CD14-positive monocyte (primary cell): ENCODE measurements around the gene PIK3CD. TPM values are rescaled to one million over a fixed set of nuclear protein-coding genes. Genes with fewer than 3 reads are reported as not detected.

ENCODE experiments used
- DNase-seq, 3 donors: peaks; one replicate each; pipeline ENCODE4 v3.0.0-alpha.2; 2011 to 2022
- H2AFZ ChIP-seq: 2 replicates; pipeline ENCODE4 v1.6.0; 2012; ENCODE audit warnings: mild to moderate bottlenecking, low read depth, low read length, inconsistent platforms; ENCODE audit not compliant: insufficient read depth, poor library complexity, severe bottlenecking
- H3K27ac ChIP-seq, 2 donors: 1 replicate in 1 of 2; 2 replicates in 1 of 2; pipeline ENCODE4 v1.5.1; 2012 to 2013; ENCODE audit warnings: low read length in 2 of 2, control low read depth in 1 of 2, inconsistent platforms in 1 of 2, low read depth in 1 of 2, mild to moderate bottlenecking in 1 of 2
- H3K27me3 ChIP-seq, 2 donors: one replicate each; pipeline versions ENCODE4 v1.6.0 to v1.6.1; 2011 to 2013; ENCODE audit warnings: low read length in 2 of 2; ENCODE audit not compliant: control insufficient read depth in 2 of 2, insufficient read depth in 2 of 2
- H3K36me3 ChIP-seq, 2 donors: replicated peaks in 1 of 2; 1 replicate in 1 of 2; 2 replicates in 1 of 2; pipeline versions ENCODE4 v1.5.1 to v1.6.1; 2012 to 2013; ENCODE audit warnings: low read length in 2 of 2, control low read depth in 1 of 2, inconsistent platforms in 1 of 2, mild to moderate bottlenecking in 1 of 2; ENCODE audit not compliant: insufficient read depth in 2 of 2, control insufficient read depth in 1 of 2
- H3K4me1 ChIP-seq, 2 donors: 1 replicate in 1 of 2; 2 replicates in 1 of 2; pipeline versions ENCODE4 v1.5.1 to v1.6.1; 2012 to 2013; ENCODE audit warnings: low read length in 2 of 2, control low read depth in 1 of 2, inconsistent platforms in 1 of 2, mild to moderate bottlenecking in 1 of 2, moderate library complexity in 1 of 2; ENCODE audit not compliant: insufficient read depth in 2 of 2, control insufficient read depth in 1 of 2
- H3K4me2 ChIP-seq: replicated peaks from 2 replicates; pipeline ENCODE3; 2012; ENCODE audit warnings: low read length, moderate library complexity, mild to moderate bottlenecking; ENCODE audit not compliant: poor library complexity, severe bottlenecking; ENCODE audit errors: extremely low read depth
- H3K4me3 ChIP-seq, 3 experiments: fragments of 200-600 bp in 1 of 3; sonication (generic) in 1 of 3; replicated peaks in 1 of 3; 1 replicate in 2 of 3; 2 replicates in 1 of 3; pipeline ENCODE4 v1.5.1; 2011 to 2013; ENCODE audit warnings: low read length in 3 of 3, mild to moderate bottlenecking in 3 of 3, control low read depth in 2 of 3, low read depth in 2 of 3, inconsistent platforms in 1 of 3, moderate library complexity in 1 of 3
- H3K79me2 ChIP-seq: 2 replicates; pipeline ENCODE4 v1.6.0; 2012; ENCODE audit warnings: mild to moderate bottlenecking, control low read depth, inconsistent platforms, low read length, moderate library complexity; ENCODE audit not compliant: insufficient read depth
- H3K9ac ChIP-seq: 2 replicates; pipeline ENCODE4 v1.6.0; 2017; ENCODE audit warnings: low read length, mild to moderate bottlenecking; ENCODE audit not compliant: insufficient read depth, poor library complexity, severe bottlenecking
- H3K9me3 ChIP-seq, 2 donors: replicated peaks in 1 of 2; 1 replicate in 1 of 2; 2 replicates in 1 of 2; pipeline versions ENCODE4 v1.5.1 to v1.6.1; 2012 to 2013; ENCODE audit warnings: low read length in 2 of 2, control low read depth in 1 of 2; ENCODE audit not compliant: control insufficient read depth in 1 of 2, insufficient read depth in 1 of 2
- H4K20me1 ChIP-seq: 2 replicates; pipeline ENCODE4 v1.6.0; 2012; ENCODE audit warnings: mild to moderate bottlenecking, low read length, control low read depth, moderate library complexity; ENCODE audit not compliant: insufficient read depth
- H3K27ac Mint-ChIP-seq, 7 donors: one replicate each; pipeline ENCODE4 v1.8.0; 2020; ENCODE audit warnings: mild to moderate bottlenecking in 7 of 7, mixed read lengths in 7 of 7, moderate library complexity in 6 of 7, inconsistent platforms in 2 of 7
- H3K27me3 Mint-ChIP-seq, 3 donors: one replicate each; pipeline ENCODE4 v1.8.0; 2021 to 2022; ENCODE audit warnings: low read depth in 3 of 3, mild to moderate bottlenecking in 3 of 3, mixed read lengths in 3 of 3, moderate library complexity in 3 of 3, inconsistent platforms in 1 of 3
- H3K36me3 Mint-ChIP-seq, 2 donors: one replicate each; pipeline ENCODE4 v1.8.0; 2020; ENCODE audit warnings: mixed read lengths in 2 of 2, inconsistent platforms in 1 of 2, mild to moderate bottlenecking in 1 of 2
- H3K4me1 Mint-ChIP-seq: one replicate; pipeline ENCODE4 v1.8.0; 2020; ENCODE audit warnings: mild to moderate bottlenecking, mixed read lengths
- H3K4me3 Mint-ChIP-seq, 2 donors: one replicate each; pipeline ENCODE4 v1.8.0; 2020; ENCODE audit warnings: mild to moderate bottlenecking in 2 of 2, mixed read lengths in 2 of 2, moderate library complexity in 1 of 2
- H3K9me3 Mint-ChIP-seq, 7 donors: one replicate each; pipeline ENCODE4 v1.8.0; 2020 to 2022; ENCODE audit warnings: mixed read lengths in 7 of 7, mild to moderate bottlenecking in 6 of 7, moderate library complexity in 6 of 7, inconsistent platforms in 2 of 7
- CTCF ChIP-seq: fragments of 200-600 bp; IDR thresholded peaks from one replicate; pipeline ENCODE4 v1.8.0; 2022; ENCODE audit warnings: antibody characterized with exemption, mild to moderate bottlenecking
- WGBS: methylation state at CpG from one replicate; pipeline ENCODE4 v1.1.5; 2013; ENCODE audit warnings: missing lambda C conversion rate; ENCODE audit not compliant: insufficient coverage; 5-methylcytosine and 5-hydroxymethylcytosine counted together
- intact Hi-C, 2 donors: fragments of 100-400 bp; cut with micrococcal nuclease; formaldehyde crosslinking; loops; one replicate each; pipeline versions ENCODE4 v1.15.0 to v1.15.1; 2023
- polyA plus RNA-seq, 3 donors: library from polyadenylated mRNA; depleted of rRNA in 1 of 3; unstranded in 2 of 3; stranded (reverse) in 1 of 3; fragments of 300-500 nt in 2 of 3; fragments of >200 nt in 1 of 3; fragmentation: Illumina TruSeq in 2 of 3; gene quantifications; 1 replicate in 2 of 3; 2 replicates in 1 of 3; pipeline ENCODE4 v1.2.3, GENCODE V29; 2012 to 2021

PIK3CD gene
- polyA plus RNA-seq, 3 donors = 33.2 to 120 (median 52.2) TPM

- no peak overlapping the region for H3K4me3 Mint-ChIP-seq
- Histone ChIP-seq H2AFZ (no peak overlapping the region), H3K9ac (no peak overlapping the region), H3K27me3 (no peaks in the 10 kb centered on the region), H3K27ac (no peak overlapping the region), H3K4me2 (no peak overlapping the region), H3K9me3 (no peaks in the 10 kb centered on the region), H3K79me2 (peaks cover 25% of the 10 kb centered on the region), H3K4me3 (no peak overlapping the region), H3K4me1 (no peaks in the 10 kb centered on the region), H3K36me3 (peaks cover 9 to 22% of the 10 kb centered on the region in 2 donors), H4K20me1 (peaks cover 8% of the 10 kb centered on the region)
- H3K4me1 Mint-ChIP-seq = no peaks in the 10 kb centered on the region
- peaks cover 0 to 2% (median 0%) of the 10 kb centered on the region in 3 donors for H3K27me3 Mint-ChIP-seq
- peaks cover 18 to 24% of the 10 kb centered on the region in 2 donors for H3K36me3 Mint-ChIP-seq
- peaks cover 0 to 2% (median 0%) of the 10 kb centered on the region in 7 donors for H3K9me3 Mint-ChIP-seq
- peak overlapping the region in 2 of 7 donors; percentile 45 to 49 for H3K27ac Mint-ChIP-seq
- no peak for TF ChIP-seq CTCF
- whole genome bisulfite sequencing = 94% methylated on average over 17 of the region's 20 CpGs
- intact Hi-C loops = no loop called here
- DNase-seq = no peak
Measured at GRCh38 chr1:9774712-9775679, 123.5 kb downstream of the PIK3CD start.

GRCh38 chr1:9776685-9777084 is 125.2 kb downstream of the PIK3CD start:
- no peak for DNase-seq
- H3K27ac Mint-ChIP-seq = no peak overlapping the region
- peaks cover 9 to 18% of the 10 kb centered on the region in 2 donors for H3K36me3 ChIP-seq
- H3K4me2 ChIP-seq = no peak overlapping the region
- no peaks in the 10 kb centered on the region for H3K27me3 ChIP-seq
- H3K4me3 ChIP-seq = no peak overlapping the region
- 100% methylated on average over 2 of the region's 2 CpGs for WGBS
- H3K4me1 Mint-ChIP-seq = no peaks in the 10 kb centered on the region
- no peak overlapping the region for H3K27ac ChIP-seq
- no peak overlapping the region for H3K9ac ChIP-seq
- intact Hi-C loops = no loop called here
- peaks cover 14 to 20% of the 10 kb centered on the region in 2 donors for H3K36me3 Mint-ChIP-seq
- no peak for TF ChIP-seq CTCF
- H3K4me1 ChIP-seq = no peaks in the 10 kb centered on the region
- H2AFZ ChIP-seq = no peak overlapping the region
- H3K9me3 Mint-ChIP-seq = peaks cover 0 to 2% (median 0%) of the 10 kb centered on the region in 7 donors
- H4K20me1 ChIP-seq = peaks cover 8% of the 10 kb centered on the region
- H3K9me3 ChIP-seq = no peaks in the 10 kb centered on the region
- peaks cover 0 to 2% (median 0%) of the 10 kb centered on the region in 3 donors for H3K27me3 Mint-ChIP-seq
- H3K4me3 Mint-ChIP-seq = no peak overlapping the region
- H3K79me2 ChIP-seq = peaks cover 31% of the 10 kb centered on the region

Other genes with a start within 250 kb of the PIK3CD start
- gene SLC25A33, start 112.3 kb upstream of the PIK3CD start, polyA plus RNA-seq = 1 to 10 TPM; 2.3 to 6.4 (median 4.4) TPM
- 1 to 10 TPM in 1 of 3 donors, under 1 TPM in 2; 0.37 to 3.7 (median 0.37) TPM for gene TMEM201, start 62.8 kb upstream of the PIK3CD start, polyA plus RNA-seq
- 10 to 100 TPM in 1 of 3 donors, 1 to 10 TPM in 2; 5.2 to 25.2 (median 5.3) TPM for gene CLSTN1, start 172.2 kb downstream of the PIK3CD start, polyA plus RNA-seq